HK-2 (cell line): ENCODE results near the gene HPX.

Source experiments
- DNase-seq: peaks from one replicate; pipeline ENCODE4 v3.0.0-alpha.2; 2018; ENCODE audit not compliant: unreplicated experiment

HPX gene

DNA sequence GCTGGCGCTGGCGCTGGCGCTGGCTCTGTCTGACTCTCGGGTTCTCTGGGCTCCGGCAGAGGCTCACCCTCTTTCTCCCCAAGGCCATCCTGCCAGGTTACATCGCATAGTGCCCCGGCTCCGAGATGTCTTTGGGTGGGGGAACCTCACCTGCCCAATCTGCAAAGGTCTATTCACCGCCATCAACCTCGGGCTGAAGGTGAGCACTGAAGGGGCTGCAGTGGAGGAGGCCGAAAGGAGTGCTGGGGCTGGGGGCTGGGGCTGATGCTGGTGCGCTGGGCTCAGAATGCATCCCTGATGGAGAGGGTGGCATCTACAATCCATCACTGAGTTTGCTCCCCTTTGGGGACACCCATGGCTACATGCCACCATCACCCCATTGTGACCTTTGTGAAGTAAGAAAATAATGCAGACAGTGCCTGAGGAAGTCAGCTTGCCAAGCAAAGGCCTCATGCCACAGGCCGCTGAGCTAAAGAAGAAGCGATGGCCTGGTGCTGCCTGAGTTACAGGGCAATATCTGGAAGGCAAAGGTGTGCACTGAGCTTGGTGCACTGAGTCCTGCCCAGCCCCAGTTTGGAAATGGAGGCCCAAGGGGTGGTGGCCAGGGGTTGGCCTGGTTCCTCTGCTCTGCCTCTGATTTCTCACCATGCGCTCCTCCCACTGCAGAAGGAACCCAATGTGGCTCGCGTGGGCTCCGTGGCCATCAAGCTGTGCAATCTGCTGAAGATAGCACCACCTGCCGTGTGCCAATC, 49.9 kb downstream of the HPX start:
- DNase-seq = no peak

DNA sequence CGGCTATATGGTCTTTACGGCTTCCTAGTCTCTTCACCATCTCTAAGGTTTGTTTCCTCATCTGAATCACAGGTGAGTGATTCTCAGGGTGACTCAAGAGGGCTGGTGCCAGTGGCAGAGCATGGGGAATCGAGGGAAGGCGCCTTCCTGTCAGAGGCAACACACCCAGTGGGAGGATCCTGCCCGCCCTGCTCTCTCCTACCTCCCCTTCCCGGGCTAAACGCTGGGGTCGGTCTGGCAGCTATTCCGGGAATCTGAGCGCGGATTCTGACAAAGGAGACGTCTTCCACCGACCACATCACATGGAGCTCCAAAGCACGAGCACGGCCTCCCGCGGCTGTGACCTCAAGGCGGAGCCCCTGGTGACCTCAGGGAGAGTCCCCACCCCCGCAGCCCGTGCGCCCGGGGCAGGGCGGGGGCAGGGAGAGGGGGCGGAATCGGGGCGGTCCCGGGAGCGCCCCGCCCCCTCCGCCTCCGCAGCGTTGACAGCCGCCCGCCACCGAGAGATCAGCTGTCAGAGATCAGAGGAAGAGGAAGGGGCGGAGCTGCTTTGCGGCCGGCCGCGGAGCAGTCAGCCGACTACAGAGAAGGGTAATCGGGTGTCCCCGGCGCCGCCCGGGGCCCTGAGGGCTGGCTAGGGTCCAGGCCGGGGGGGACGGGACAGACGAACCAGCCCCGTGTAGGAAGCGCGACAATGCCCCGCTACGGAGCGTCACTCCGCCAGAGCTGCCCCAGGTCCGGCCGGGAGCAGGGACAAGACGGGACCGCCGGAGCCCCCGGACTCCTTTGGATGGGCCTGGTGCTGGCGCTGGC, 50.7 kb downstream of the HPX start, which contains the start of gene SMPD1:
SMPD1 (plus strand) TSS at position 570 of the 813 bp plus-strand sequence; CDS start at position 695, 125 bp downstream.
- peak; percentile 79 for DNase-seq

DNA sequence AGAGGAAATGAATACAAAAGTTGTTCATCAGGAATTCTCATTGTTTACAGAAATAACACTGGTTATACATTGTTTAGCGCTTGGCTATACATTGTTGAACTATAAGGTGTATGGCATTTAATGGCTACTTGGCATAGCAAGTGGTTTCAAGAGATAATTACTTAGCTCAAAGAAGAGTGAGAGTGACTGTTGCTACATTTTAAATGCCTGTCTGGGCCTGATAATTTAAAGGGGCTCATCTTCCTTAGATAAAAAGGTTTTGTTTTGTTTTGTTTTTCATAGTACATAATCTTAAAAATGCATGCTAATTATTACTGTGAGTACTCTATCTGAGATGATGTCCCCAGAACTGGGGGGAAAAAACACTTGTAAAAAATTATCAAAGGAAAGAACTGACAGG, 52.0 kb downstream of the HPX start:
- no peak for DNase-seq

DNA sequence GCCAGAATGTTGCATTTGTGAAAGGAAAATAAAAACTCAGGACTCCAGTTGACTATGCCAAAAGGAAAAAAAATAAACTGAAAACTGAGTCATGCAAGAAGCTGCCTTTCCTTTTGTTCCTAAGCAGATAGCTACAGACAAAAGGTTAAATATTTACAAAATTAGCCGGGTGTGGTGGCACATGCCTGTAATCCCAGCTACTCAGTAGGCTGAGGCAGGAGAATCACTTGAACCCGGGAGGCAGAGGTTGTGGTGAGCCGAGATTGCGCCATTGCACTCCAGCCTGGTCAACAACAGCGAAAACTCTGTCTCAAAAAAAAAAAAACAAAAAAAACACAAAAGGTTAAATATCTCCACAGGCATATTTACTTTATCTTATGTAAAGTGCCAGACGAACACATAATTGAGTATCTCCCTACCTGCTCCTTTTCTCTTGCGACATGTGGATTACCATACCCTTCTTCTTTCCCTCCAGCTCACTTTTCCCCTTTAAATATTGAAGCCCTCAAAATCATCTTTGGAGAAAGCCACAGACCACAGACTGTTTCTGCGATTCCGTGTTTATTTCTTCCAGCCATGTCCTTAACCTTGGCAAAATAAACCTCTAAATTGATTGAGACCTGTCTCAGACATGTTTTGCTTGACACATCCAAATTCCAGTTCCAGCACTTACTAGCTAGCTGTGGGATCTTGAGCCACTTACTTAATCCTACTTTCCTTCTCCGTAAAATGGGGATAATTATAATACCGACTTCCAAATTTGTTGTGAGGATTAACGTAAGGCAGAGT, 52.8 kb downstream of the HPX start:
- no peak for DNase-seq

DNA sequence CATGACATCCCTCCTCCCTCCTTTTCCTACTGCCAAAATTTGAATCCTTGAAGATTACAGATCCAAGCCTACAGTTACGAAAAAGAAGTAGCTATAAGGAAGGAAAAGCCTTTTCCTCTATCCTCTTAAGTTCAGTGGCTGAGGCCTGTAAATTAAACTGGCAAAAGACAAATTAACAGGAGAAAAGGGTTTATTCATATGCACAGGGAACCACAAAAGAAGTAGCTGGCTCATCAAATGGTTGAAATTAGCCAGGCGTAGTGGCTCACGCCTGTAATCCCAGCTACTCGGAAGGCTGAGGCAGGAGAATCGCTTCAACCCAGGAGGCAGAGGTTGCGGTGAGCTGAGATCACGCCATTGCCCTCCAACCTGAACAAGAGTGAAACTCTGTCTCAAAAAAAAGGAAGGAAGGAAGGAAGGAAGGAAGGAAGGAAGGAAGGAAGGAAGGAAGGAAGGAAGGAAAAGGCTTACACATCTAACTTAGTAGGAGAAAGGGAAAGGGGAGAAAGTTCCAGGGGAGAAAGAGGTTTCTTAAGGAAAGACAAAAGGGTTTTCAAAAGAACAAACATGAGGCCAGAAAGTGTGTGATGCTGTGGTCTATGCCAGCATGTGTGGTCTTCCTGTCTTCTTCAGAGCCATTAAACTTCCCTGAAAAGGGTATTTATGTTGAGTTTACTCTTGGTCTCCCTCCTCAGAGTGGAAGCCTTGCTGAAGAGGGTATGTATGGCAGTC, 55.6 kb downstream of the HPX start:
- DNase-seq = no peak
